Measurements from ENCODE around the gene ACSM2B.

DNA sequence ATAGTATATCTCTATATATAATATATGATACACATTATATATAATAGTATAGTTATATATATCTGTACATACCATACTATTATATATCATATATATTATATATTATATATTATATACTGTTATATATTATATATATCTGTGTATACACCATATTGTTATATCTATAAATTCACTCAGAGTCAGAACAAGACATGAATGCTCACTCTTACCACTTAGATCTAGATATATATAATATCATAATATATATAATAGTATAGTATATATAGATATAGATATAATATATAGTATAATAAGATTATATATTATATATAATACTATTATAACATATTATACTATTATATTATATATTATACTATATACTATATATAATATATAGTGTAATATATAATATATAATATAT is 9.3 kb downstream of the ACSM2B start:
- TF ChIP-seq, protein P1, sequence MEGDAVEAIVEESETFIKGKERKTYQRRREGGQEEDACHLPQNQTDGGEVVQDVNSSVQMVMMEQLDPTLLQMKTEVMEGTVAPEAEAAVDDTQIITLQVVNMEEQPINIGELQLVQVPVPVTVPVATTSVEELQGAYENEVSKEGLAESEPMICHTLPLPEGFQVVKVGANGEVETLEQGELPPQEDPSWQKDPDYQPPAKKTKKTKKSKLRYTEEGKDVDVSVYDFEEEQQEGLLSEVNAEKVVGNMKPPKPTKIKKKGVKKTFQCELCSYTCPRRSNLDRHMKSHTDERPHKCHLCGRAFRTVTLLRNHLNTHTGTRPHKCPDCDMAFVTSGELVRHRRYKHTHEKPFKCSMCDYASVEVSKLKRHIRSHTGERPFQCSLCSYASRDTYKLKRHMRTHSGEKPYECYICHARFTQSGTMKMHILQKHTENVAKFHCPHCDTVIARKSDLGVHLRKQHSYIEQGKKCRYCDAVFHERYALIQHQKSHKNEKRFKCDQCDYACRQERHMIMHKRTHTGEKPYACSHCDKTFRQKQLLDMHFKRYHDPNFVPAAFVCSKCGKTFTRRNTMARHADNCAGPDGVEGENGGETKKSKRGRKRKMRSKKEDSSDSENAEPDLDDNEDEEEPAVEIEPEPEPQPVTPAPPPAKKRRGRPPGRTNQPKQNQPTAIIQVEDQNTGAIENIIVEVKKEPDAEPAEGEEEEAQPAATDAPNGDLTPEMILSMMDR (IDR thresholded peaks at IDR 0.05 in 2 of 3, conservative IDR thresholded peaks at IDR 0.05 in 1 of 3; ENCODE audit: borderline replicate concordance in 1 of 3, insufficient read depth in 1 of 3, low read depth in 2 of 3, low read length in 2 of 3) = no peak
- no peak for TF ChIP-seq POLR2AphosphoS5 (IDR thresholded peaks at IDR 0.05; ENCODE audit: low read depth, low read length)
- TF ChIP-seq CBX3 (IDR thresholded peaks at IDR 0.05; ENCODE audit: low read depth) = no peak
- TF ChIP-seq RAD21 (IDR thresholded peaks at IDR 0.05; ENCODE audit: low read depth) = no peak
- no peak for TF ChIP-seq EZH2 (IDR thresholded peaks at IDR 0.05)
- TF ChIP-seq POLR2A (IDR thresholded peaks at IDR 0.05; ENCODE audit: borderline replicate concordance, extremely low read depth, insufficient read depth, insufficient read length) = no peak
- no peak for TF ChIP-seq EZH2phosphoT487 (IDR thresholded peaks at IDR 0.05; ENCODE audit: borderline replicate concordance)
- no peak for TF ChIP-seq ELF1 (IDR thresholded peaks at IDR 0.05; ENCODE audit: borderline replicate concordance, low read depth)
